Measurements from ENCODE around the gene MOB2.

MOB2 gene

DNA sequence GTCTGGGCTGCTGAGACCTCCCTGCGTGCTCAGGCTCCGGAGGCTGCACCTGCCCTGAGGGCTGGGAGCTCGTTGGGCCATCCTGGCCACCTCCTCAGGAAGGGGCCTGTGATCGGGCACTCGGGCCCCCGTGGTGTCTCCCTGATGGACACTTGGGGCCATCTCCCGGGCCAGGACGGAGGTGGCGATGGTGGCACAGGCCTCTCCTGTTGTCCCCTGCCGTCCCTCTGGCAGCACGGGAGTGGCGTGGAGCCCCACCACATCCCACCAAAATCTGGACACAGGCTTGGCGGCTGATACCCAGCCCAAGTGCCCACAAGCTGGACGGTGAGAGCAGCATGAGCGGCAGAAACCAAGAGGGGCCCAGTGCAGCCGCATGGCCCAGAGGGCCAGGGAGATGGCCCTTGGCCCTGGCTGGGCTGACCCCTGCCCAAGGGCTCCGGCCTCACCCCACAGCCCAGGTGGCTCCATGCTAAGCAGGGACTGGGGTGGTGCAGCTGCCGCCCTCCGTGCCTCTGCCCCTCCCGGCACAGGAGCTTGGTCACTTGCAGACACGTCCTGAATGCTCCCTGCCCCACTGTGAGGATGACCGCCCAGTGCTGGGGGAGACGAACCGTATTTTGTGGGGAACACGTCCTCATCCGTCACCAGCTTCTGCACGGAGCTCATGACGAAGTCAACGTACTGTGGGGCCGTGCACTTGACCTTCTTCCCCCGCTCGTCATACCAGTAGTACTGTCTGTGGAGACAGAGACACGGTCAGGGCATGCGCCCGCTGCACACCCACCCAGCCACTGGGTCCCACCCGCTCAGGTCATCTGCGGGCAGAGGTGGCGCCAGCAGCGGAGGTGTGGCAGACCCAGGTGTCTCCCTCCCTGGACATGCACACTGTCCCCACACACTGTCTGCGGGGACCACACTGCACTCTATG is 15.6 kb downstream of the MOB2 start:
- Mint-ChIP-seq H3K4me1 (no peaks in the 10 kb centered on the region), H3K27me3 (no peaks in the 10 kb centered on the region), H3K9me3 (no peaks in the 10 kb centered on the region), H3K27ac (no peak overlapping the region), H3K4me3 (no peak overlapping the region), H3K36me3 (peaks cover 17% of the 10 kb centered on the region)
- DNase-seq (ENCODE audit: low spot score in 2 of 2) (no peak), ATAC-seq (ENCODE audit: low read depth) (no peak)

DNA sequence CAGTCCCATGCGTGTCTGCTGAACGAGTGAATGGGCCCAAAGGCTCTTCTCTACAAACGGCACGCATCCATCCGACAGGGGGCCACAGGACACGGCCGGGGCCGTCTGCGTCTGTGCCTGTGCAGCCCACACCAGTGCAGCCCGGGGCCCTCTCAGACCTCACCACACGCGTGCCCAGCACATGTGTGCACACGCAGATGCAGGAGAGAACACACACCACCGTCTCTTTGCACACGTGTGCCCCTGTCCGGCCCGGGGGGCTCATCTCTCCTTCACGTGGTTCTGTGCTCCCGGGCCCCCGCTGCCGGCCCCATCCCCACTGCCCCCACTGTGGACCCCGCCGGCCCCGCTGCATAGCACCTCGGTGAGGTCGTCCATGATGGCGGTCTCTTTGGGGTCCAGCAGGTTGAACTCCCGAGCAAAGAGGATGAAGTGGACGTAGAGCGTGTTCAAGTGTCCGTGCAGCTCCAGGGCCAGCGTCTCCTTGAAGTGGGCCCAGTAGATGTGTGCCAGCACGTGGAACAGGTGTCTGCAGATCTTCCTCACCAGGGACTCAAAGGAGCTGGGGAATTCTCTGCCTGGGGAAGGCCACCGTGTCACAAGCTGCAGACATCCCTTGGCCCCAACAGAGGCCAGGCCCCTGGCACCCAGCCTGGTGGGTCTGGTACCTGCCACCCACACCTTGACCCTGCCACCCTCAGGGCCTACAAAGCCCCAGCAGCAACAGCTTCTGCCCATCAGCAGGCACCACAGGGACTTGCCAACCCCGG is 16.5 kb downstream of the MOB2 start:
- Mint-ChIP-seq H3K27me3 (no peaks in the 10 kb centered on the region), H3K9me3 (no peaks in the 10 kb centered on the region), H3K4me3 (no peak overlapping the region), H3K36me3 (peaks cover 19% of the 10 kb centered on the region), H3K27ac (no peak overlapping the region), H3K4me1 (no peaks in the 10 kb centered on the region)
- ATAC-seq (ENCODE audit: low read depth) (no peak), DNase-seq (ENCODE audit: low spot score in 2 of 2) (no peak)

DNA sequence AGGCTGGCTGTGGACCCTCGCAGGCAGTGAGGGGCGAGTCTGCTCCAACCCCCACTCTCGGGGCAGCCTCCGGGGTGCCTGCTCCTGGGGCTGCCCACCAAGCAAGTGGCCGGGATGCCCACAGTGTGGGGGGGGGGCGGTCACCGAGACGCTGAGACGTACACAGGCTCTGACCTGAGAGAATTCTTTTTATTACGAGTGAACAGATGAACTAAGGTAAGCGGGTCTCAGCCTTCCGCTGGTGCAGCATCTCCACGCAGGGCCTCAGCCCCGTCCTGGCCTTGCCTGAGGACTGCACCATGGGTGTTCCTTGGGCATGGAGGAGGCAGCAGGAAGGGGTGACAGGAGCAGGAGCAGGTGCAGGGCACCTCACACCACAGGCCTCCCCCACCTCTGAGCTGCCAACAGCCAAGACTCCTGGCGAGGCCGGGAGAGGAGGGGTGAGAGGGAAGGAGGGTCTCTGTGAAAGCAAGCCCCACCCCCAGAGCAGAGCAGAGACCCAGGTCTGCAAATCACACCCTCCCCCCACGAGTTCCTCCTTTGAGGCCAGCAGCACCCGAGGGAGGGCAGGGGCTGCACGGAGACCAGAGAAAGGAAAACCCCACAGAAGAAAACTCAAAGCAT is 17.2 kb downstream of the MOB2 start:
- Mint-ChIP-seq H3K4me3 (no peak overlapping the region), H3K27me3 (no peaks in the 10 kb centered on the region), H3K9me3 (no peaks in the 10 kb centered on the region), H3K27ac (no peak overlapping the region), H3K4me1 (no peaks in the 10 kb centered on the region), H3K36me3 (peaks cover 19% of the 10 kb centered on the region)
- DNase-seq (ENCODE audit: low spot score in 2 of 2) (no peak), ATAC-seq (ENCODE audit: low read depth) (no peak)

DNA sequence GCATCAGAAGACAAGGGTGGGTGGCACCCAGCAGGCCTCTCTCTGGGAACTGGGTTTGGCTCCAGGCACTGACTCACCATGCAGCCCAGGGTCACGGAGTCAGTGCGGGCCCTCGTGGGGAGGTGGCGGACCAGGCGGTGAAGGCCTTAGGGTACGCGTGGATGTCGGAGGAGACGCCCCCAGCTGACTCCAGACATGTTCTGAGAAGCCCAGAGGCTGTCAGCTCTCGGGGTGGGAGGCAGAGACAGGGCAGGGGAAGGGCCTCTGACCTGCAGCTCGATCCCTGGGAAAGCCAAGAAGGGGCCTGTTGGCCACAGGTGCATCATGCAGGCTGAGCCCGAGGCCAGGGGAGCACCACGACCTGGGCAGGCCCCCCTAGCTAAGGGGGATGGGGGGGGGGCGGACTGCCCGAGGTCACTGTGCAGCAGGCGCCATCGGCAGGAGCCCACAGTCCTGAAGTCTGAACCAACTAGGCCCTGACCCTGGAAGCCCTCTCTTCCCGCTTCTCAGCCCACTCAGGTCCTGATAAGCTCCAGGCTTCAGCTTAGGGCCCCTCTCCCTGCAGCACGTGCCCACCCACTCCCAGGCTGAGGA is 18.0 kb downstream of the MOB2 start:
- Mint-ChIP-seq H3K27ac (no peak overlapping the region), H3K9me3 (no peaks in the 10 kb centered on the region), H3K36me3 (peaks cover 16% of the 10 kb centered on the region), H3K4me1 (no peaks in the 10 kb centered on the region), H3K4me3 (no peak overlapping the region), H3K27me3 (no peaks in the 10 kb centered on the region)
- DNase-seq (ENCODE audit: low spot score in 2 of 2) (no peak), ATAC-seq (ENCODE audit: low read depth) (no peak)

DNA sequence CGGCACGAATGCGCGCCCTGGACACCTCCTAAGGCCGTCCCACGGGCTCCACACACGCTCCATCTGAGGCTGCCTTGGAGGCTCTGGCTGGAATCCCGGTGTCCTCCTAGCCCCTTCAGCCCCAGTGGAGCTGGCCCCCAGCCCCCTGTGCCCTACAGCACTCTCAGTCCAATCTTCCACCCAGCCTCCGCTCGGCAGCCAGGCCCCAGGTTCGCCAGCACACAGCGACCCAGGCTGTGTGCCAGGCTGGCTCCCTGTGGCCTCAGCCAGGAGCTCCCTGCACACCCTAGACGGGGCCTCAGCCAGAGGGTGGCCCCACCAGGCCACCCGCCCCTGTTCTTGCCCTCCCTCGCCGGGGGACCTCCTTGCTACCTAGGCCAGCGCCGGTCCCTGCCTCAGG is 18.6 kb downstream of the MOB2 start:
- no peak for ATAC-seq (ENCODE audit: low read depth)
- H3K4me3 Mint-ChIP-seq: no peak overlapping the region

DNA sequence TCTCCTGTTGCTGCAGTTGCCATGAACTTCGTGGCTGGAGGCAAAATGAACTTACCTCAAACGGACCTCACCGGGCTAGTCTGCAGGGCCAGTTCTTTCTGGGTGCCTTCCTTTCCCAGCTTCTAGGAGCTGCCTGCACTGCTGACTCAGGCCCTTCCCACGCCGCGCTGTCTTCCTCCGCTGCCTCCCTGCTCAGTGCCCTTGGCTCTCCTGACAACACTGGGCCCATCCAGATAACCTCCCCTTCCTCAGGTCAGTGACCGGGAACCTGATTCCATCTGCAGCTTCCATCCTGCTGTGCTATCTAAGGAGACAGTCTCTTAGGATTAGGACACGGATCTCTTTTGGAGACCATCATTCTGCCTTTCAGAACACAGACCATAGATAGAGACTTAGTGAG is 19.3 kb downstream of the MOB2 start:
- H3K4me1 Mint-ChIP-seq: no peaks in the 10 kb centered on the region
- H3K27ac Mint-ChIP-seq: no peak overlapping the region
- no peaks in the 10 kb centered on the region for H3K27me3 Mint-ChIP-seq
- H3K4me3 Mint-ChIP-seq: no peak overlapping the region
- H3K9me3 Mint-ChIP-seq: no peaks in the 10 kb centered on the region
- ATAC-seq (ENCODE audit: low read depth): no peak
- peaks cover 16% of the 10 kb centered on the region for H3K36me3 Mint-ChIP-seq
- no peak for DNase-seq (ENCODE audit: low spot score in 2 of 2)

More for the DNA sequence above, 18.6 kb downstream of the MOB2 start:
- H3K4me1 Mint-ChIP-seq: no peaks in the 10 kb centered on the region
- peaks cover 16% of the 10 kb centered on the region for H3K36me3 Mint-ChIP-seq
- no peaks in the 10 kb centered on the region for H3K27me3 Mint-ChIP-seq
- H3K9me3 Mint-ChIP-seq: no peaks in the 10 kb centered on the region
- no peak overlapping the region for H3K27ac Mint-ChIP-seq
- no peak for DNase-seq (ENCODE audit: low spot score in 2 of 2)

DNA sequence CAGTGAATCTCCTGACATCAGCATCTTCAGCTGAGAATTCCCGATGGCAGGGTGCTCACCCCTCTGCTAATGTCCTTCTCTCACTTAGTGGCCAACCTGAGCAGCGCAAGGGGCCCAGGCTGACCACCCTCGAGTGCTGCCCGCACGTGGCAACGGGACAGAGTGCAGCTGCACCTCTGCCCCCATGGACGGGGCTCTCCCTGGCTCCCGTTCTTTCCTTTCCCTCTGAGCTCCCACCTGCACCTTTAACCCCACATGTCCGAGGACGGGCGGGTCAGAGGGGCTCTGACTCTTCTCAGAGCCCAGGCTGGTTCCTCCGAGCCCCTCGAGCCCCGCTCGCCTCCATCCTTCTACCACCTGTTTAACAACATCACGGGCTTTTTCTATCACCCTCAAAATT is 19.8 kb downstream of the MOB2 start:
- no peak for ATAC-seq (ENCODE audit: low read depth)
- no peaks in the 10 kb centered on the region for H3K4me1 Mint-ChIP-seq
- H3K9me3 Mint-ChIP-seq: no peaks in the 10 kb centered on the region
- no peak overlapping the region for H3K4me3 Mint-ChIP-seq
- peaks cover 16% of the 10 kb centered on the region for H3K36me3 Mint-ChIP-seq
- H3K27me3 Mint-ChIP-seq: no peaks in the 10 kb centered on the region
- no peak overlapping the region for H3K27ac Mint-ChIP-seq
- DNase-seq (ENCODE audit: low spot score in 2 of 2): no peak

DNA sequence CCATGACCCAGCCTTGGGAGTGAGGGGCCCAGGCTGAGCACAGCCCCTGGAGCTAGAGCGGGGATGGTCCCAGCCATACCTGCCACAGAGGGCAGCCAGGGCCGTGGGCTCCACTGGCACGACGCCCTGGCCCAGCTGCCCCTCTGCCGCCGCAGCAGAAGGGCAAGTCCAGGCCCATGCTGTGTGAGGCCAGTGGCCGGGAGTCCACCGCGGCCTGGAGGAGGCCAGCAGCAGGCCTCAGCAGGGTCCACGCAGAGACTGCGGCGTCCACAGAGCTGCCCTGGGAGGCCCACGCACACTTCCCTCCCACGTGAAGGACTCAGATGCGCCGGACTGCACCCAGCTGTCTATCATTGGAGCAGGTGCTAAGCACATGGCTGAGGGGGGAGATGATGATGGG is 23.5 kb downstream of the MOB2 start:
- peaks cover 16% of the 10 kb centered on the region for H3K36me3 Mint-ChIP-seq
- DNase-seq (ENCODE audit: low spot score in 2 of 2) (no peak), ATAC-seq (ENCODE audit: low read depth) (no peak)
- no peaks in the 10 kb centered on the region for H3K9me3 Mint-ChIP-seq
- H3K4me1 Mint-ChIP-seq: no peaks in the 10 kb centered on the region
- no peak overlapping the region for H3K4me3 Mint-ChIP-seq
- H3K27me3 Mint-ChIP-seq: no peaks in the 10 kb centered on the region
- no peak overlapping the region for H3K27ac Mint-ChIP-seq

DNA sequence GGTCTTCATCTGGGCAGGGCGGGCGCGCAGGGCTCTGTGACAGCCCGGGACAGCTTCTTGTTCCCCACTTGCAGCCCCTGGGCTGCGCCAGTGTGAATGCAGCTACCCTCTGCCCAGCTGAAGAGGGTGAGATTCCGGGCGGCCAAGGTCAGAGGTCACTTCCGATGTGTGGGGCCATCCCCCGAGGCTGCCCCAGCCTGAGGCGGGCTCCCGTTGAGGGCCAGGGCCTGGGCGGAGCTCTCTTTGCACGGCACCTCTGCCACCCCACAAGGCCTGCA is 23.9 kb downstream of the MOB2 start:
- ATAC-seq (ENCODE audit: low read depth) (no peak), DNase-seq (ENCODE audit: low spot score in 2 of 2) (no peak)
- Mint-ChIP-seq H3K36me3 (peaks cover 16% of the 10 kb centered on the region), H3K4me1 (no peaks in the 10 kb centered on the region), H3K27me3 (no peaks in the 10 kb centered on the region), H3K27ac (no peak overlapping the region), H3K9me3 (no peaks in the 10 kb centered on the region), H3K4me3 (no peak overlapping the region)

DNA sequence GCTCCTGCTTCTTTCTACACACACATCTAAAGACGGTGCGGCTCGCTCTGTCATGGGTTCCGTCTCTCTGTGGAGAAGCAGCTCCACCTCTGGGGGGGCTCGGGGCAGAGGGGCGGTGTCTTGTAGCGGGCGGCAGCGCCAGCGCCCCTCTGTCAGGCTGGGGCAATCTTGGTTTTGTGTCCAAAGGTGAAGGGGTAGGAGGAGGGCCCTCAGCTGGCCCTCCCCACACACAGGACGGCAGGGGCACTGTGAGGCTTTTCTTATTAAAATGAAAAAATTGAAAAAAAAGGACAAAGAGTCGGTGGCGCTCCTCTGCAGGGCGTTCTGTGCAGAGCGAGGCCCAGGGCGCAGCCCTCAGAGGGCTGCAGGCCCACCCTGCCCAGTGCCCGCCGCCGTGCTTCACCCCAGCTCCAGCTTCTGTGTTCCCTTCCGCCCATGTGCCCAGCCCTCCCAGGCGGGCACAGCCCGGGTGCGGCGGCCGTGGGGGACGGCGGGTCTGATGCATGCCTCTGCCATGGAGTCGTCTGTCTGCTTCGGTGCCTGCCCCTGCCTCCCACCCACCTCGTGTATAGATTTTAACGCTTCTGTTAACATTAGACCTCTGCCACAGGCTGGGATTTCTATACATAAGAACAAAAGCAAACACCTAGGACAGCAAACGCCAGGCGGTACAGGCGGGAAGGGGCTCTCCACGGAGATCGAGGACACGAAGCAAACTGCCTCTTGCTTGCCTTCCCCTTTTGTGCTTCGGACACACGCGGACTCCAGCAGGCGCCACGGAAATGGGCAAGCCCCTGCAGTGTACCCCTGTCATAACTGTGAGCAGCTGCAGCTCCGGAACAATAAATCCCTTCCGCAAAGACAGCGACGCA is 24.5 kb downstream of the MOB2 start:
- no peak for ATAC-seq (ENCODE audit: low read depth)
- H3K27me3 Mint-ChIP-seq: no peaks in the 10 kb centered on the region

DNA sequence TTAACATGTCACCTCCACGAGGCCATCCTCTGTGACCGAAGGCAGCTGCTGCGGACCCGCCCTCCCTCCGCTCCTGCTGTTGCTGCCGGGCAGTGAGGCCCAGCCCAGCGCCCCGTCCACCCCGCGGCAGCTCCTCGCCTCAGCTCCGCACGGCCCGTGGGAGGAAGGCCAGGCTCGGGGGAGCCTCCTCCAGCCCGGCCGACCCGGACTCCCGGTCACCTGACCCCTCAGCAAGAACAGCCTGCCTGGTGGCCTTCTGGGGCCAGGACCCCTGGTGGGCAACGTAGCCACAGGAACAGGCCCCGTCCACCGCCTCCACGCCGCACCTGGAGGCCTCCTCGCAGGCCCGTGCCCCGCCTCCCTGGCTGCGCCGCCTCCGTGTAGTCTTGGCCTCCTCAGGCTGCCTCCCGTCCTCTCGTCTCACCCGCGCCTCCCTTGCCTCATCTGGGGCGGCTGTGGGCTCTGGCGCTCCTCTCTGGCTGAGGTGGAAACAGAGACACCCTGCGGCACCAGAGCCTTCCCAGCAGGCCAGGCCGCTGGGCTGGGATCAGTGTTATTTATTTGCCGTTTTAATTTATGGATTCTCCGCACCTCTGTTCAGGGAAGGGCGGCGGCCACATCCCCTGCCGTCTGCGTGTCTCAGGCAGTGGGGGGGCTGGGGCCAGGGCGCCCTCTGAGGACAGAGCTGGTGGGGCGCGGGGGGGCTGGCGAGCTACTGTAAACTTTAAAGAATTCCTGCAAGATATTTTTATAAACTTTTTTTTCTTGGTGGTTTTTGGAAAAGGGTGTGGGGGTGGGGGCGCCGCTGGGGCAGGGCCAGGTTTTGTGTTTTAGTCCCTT is 25.4 kb downstream of the MOB2 start:
- no peak for ATAC-seq (ENCODE audit: low read depth)
- Mint-ChIP-seq H3K4me1 (no peaks in the 10 kb centered on the region), H3K4me3 (no peak overlapping the region), H3K9me3 (no peaks in the 10 kb centered on the region), H3K27ac (no peak overlapping the region), H3K27me3 (no peaks in the 10 kb centered on the region), H3K36me3 (peaks cover 9% of the 10 kb centered on the region)
- DNase-seq (ENCODE audit: low spot score in 2 of 2): no peak

More for the DNA sequence above, 24.5 kb downstream of the MOB2 start:
- Mint-ChIP-seq H3K36me3 (peaks cover 13% of the 10 kb centered on the region), H3K27ac (no peak overlapping the region), H3K4me1 (no peaks in the 10 kb centered on the region), H3K9me3 (no peaks in the 10 kb centered on the region), H3K4me3 (no peak overlapping the region)
- DNase-seq (ENCODE audit: low spot score in 2 of 2): no peak

DNA sequence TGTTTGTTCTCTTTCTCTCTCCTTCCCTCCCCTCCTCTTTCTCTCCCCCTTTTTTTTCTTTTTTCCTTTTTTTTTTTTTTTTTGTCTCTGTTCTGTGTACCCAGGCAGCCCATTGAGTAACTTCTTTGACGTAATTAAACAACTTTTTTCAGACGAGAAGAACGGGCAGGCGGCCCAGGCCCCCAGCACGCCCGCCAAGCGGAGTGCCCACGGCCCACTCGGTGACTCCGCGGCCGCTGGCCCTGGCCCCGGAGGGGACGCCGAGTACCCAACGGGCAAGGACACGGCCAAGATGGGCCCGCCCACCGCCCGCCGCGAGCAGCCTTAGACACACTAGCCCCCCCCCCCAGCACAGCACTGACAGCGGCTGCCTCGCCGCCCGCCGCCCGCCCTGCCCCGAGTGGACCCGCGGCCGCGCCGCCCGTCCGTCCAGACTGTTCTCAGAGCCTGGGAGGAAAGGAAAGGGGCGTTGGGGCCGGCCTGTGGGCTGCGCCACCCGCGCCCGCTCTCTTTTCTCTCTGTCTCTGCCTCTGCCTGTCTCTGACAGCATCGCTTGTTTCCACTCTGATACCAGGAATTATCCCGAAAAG is 26.1 kb downstream of the MOB2 start:
- no peaks in the 10 kb centered on the region for H3K9me3 Mint-ChIP-seq
- DNase-seq (ENCODE audit: low spot score in 2 of 2) (no peak), ATAC-seq (ENCODE audit: low read depth) (no peak)
- no peaks in the 10 kb centered on the region for H3K27me3 Mint-ChIP-seq
- no peak overlapping the region for H3K4me3 Mint-ChIP-seq
- H3K4me1 Mint-ChIP-seq: no peaks in the 10 kb centered on the region
- peaks cover 3% of the 10 kb centered on the region for H3K36me3 Mint-ChIP-seq
- no peak overlapping the region for H3K27ac Mint-ChIP-seq

All from memory B cell (primary cell).